ENCODE measurements around the gene RBPJL. TPM values are rescaled to one million over a fixed set of nuclear protein-coding genes. Genes with fewer than 3 reads are reported as not detected.

The RBPJL gene
- polyA plus RNA-seq, 4 donors, result 0.06 TPM; not detected in 3

DNA sequence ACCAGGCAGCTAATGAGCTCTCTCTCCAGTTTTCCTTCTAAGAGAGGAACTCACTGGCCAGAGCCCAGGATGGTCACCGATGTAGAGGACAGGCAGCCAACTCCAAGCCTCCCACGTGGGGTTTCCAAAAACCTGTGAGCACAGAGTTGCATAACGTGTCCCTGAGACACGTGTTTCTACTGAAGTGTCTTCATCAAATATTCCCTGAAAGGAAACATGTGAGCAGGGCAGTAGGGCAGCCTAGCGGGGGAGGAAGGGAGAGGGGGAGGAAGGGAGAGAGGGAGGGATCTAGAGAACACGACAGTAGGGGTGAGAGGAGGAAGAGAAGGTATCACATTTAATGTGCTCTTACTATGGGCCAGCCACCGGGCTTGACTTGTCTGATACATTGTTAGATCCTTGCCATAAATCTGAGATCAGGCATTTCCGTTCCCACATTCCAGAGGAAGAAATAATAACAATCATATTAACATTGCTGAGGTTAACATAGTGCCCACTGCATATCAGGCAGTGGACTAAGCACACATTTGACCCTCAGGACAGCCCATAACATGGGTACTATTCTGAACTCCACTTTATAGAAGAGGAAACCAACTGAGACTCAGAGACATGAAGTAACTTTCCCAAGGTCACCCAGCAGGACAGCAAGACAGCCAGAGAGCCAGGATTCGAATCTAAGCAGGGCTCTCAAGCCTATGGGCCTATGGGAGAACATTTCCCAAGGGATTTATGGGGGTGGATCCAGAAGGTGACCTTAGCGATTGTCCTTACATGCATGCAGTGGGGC is 51.8 kb downstream of the RBPJL start:
- no peak for DNase-seq (ENCODE audit: low read depth in 4 of 4, low spot score in 3 of 4)

DNA sequence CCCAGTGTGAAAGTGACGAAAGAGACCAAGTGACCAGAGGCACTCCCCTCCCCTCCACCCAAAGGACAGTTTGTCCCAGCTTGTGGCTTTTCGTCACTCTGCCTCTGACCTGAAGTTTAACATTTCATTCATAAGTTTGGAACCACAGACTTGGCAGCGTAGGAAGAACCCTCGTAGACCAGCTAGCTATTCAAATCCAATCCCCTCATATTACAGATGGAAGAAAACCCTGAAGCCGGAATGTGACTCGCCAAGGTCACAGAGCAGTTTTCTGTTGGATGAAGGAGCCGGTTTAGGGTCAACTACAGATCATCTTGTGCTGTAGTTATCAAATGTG is 52.4 kb downstream of the RBPJL start:
- no peak for DNase-seq (ENCODE audit: low read depth in 4 of 4, low spot score in 3 of 4)

DNA sequence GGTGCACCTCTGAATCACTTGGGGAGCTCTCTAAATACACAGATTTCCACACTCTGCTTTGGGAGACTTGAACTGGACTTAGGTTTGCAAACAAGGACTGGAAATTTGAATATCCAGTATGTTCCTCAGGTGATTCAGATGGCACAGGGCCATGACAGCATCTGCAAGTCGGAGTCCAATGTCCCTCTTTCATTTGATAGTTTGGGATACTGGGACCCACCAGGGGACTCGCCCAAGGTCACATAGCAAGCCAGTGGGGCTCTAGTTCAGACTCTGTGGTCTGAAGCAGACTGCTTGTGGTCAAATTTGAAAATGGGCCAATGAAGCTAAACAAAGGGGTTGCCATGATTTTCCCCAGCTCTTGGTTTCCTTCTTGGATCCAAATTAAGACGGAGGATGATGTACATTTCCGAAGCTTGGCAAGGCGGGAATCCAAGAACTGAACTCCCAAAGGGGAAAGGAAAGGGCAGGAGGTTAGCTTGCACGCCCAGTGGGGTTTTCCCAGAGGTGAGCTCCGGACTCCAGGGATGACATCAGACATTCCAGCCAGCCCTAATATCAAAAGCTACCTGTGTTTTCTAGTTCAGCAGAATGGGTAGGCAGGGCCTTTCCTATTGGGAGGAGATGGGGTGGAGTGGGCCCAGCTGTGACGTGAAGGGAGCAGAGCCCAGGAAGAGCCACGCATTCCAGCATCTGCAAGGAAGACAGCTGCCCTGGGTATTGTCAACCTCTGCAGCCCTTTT is 52.9 kb downstream of the RBPJL start:
- no peak for DNase-seq (ENCODE audit: low read depth in 4 of 4, low spot score in 3 of 4)

DNA sequence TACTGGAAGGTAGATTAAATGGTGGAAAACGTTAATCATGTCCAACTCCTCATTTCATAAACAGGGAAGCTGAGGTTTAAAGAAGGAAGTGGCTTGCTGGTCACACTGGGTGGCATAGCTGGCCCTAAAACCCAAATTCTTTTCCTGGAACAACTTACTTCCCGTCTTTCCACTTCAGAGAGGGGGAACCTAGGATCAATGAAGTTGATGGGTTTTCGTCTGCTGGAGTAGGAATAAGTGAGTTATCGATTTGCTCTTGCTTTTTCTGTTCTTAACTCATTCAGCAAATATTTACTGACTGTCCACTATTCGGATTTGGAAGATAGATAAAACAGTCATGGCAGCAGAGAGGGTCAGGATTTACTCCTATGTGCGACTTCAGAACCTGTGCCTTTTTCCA is 55.2 kb downstream of the RBPJL start:
- no peak for DNase-seq (ENCODE audit: low read depth in 4 of 4, low spot score in 3 of 4)

DNA sequence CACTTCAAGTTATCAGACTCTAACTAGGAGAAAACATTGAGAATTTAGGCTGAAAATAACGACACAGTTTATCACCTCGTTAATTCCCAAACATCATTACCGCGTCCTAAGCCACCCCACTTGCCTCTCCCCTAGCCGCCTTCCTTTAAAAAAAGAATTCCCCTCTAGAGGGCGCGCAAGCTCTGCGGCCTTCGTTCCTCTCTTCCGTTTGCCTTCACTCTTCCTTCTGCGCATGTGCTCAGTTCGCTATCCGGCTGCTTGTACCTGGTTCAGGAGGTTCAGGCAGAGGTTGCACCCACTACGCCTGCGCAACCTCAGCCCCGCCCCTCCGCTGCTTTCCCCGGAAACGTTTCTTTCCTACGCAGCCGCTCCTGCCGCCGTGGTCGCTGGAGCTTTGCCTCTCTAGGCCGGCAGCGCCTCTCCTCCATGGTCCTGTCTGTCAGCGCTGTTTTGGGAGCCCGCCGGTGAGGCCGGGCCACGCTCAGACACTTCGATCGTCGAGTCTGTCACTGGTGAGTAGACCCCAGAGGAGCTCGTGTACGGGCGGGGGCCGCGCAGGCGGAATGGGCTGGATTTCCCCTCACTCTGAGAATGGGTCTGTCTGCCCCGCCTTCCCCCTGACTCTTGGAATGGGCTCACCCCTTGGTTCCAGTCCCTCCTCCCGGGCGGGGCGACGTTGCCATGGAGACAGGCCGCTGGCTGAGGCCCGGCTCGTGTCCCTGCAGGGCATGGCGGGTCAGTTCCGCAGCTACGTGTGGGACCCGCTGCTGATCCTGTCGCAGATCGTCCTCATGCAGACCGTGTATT is 56.4 kb downstream of the RBPJL start, which contains the start of gene SYS1:
Gene SYS1 (plus strand): TSS at position 353 of the 807 bp plus-strand sequence. CDS start 376 bp downstream, at position 729.
- peak; percentile 98 for DNase-seq (ENCODE audit: low read depth in 4 of 4, low spot score in 3 of 4)

DNA sequence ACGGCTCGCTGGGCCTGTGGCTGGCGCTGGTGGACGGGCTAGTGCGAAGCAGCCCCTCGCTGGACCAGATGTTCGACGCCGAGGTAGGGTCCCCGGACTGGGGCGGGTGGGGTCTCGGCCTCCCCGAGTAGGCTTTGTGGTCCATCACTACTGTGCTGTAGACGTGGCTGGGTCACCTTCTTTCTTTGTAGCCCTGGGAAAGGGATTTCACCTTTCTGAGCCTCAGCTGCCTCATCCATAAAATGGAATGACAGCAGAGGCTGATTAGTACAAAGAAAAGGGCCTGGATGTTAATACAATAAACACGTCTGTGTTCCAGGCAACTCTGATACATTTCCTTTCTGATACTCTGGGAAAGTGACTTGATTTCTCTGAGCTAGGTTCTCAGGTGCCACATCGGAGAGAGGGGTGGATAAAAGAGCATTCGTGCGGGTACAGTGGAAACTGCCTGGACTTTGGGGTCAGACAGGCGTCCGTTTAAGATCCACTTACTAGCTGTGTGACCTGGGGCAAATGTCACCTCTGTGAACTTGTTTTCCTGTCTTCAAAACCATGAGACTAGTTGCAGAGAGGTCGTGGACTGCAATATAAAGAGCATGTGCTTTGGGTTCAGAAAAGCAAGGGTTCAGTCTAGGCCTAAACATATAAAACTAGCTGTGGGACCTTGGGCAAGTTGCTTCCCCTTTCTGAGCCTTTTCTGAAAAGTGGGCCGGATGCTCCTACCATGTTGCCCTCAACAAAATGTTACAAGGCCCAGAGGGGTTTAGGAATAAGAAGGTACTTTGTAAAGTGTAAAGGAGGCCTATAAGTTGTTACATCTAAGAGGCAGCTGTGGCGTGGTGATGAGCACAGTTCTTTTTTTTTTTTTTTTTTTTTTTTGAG is 57.2 kb downstream of the RBPJL start:
- DNase-seq (ENCODE audit: low read depth in 4 of 4, low spot score in 3 of 4), result no peak

DNA sequence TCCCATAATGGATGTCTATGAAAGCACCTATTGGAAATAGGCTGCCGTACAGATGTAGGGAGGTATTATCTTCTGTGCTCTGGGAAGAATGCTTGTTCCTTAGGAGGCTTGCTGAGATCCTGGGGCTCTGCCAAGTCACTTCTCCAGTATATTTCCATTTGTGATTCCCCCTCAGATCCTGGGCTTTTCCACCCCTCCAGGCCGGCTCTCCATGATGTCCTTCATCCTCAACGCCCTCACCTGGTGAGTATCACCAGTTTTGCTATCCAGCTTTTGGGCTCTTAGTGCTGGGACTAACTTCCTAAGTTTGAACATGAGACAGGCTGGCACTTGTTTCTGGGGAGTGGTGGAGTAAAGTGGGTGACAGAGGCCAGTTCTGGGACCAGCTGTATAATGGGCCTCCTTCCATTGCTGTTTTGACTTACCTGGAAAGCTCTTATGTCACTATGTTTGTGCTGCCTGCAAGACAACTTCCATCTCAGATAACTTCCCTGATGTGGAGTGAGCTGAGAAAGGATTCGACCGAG is 58.9 kb downstream of the RBPJL start:
- DNase-seq (ENCODE audit: low read depth in 4 of 4, low spot score in 3 of 4), result no peak

DNA sequence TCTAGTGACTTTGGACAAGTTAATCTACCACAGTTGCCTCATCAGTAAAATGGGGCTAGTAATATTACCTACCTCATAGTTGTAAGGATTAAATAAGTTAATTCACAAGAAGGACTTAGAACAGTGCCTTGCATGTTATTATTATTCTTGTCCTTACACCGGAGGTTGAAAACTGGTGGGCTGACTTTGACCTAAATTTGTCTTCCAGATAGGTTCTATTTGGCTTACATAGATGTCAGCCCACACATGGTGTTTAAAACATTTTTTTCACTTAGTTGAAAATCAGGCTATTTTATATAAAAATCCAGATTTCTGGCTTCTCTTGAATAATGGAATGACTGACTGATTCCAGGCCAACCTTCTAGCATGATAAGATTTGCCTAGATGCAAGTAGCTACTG is 59.6 kb downstream of the RBPJL start:
- DNase-seq (ENCODE audit: low read depth in 4 of 4, low spot score in 3 of 4), result no peak

DNA sequence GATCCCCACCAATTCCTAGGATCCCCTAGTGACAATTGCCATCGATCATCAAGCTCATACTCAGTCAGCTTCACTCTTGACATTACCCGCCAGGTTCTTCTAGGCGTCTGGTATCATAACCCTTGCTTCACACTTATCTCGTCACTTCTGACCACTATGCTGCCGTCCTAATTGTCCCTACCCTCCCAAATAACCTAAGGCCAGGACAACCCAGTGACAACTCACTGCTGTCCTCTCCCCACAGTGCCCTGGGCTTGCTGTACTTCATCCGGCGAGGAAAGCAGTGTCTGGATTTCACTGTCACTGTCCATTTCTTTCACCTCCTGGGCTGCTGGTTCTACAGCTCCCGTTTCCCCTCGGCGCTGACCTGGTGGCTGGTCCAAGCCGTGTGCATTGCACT is 60.0 kb downstream of the RBPJL start:
- no peak for DNase-seq (ENCODE audit: low read depth in 4 of 4, low spot score in 3 of 4)

DNA sequence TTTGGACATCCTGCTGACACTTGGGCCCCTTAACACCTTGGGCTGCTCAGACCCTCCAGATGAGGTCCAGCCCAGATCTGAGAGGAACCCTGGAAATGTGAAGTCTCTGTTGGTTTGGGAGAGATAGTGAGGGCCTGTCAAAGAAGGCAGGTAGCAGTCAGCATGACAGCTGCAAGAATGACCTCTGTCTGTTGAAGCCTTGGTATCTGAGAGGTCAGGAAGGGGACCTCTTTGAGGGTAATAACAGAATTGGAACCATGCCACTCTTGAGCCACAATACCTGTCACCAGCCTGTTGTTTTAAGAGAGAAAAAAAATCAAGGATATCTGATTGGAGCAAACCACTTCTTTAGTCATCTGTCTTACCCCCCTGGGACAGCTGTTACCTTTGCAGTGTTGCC is 60.5 kb downstream of the RBPJL start:
- DNase-seq (ENCODE audit: low read depth in 4 of 4, low spot score in 3 of 4), result no peak

Other genes starting within 250 kb of the RBPJL start
- under 1 TPM; 0.37 to 0.57 (median 0.51) TPM for gene KCNS1, start 205.7 kb upstream of the RBPJL start, polyA plus RNA-seq (ENCODE audit: insufficient read length in 4 of 4)
- gene WFDC5, start 191.7 kb upstream of the RBPJL start, polyA plus RNA-seq (ENCODE audit: insufficient read length in 4 of 4), result not detected
- under 1 TPM in 1 of 4 donors, not detected in 3; 0.06 TPM for gene WFDC12, start 182.4 kb upstream of the RBPJL start, polyA plus RNA-seq (ENCODE audit: insufficient read length in 4 of 4)
- not detected for gene PI3, start 131.9 kb upstream of the RBPJL start, polyA plus RNA-seq (ENCODE audit: insufficient read length in 4 of 4)
- gene SEMG1, start 99.8 kb upstream of the RBPJL start, polyA plus RNA-seq (ENCODE audit: insufficient read length in 4 of 4), result not detected
- under 1 TPM in 1 of 4 donors, not detected in 3; 0.08 TPM for gene SEMG2, start 85.5 kb upstream of the RBPJL start, polyA plus RNA-seq (ENCODE audit: insufficient read length in 4 of 4)
- gene SLPI, start 52.3 kb upstream of the RBPJL start, polyA plus RNA-seq (ENCODE audit: insufficient read length in 4 of 4), result under 1 TPM in 3 of 4 donors, not detected in 1; 0.26 to 0.34 (median 0.26) TPM
- gene MATN4, start 1.5 kb downstream of the RBPJL start, polyA plus RNA-seq (ENCODE audit: insufficient read length in 4 of 4), result under 1 TPM; 0.20 to 0.58 (median 0.40) TPM
- 100 to 1,000 TPM; 168 to 196 (median 184) TPM for gene SDC4, start 41.6 kb downstream of the RBPJL start, polyA plus RNA-seq (ENCODE audit: insufficient read length in 4 of 4)
- 10 to 100 TPM; 35.4 to 38.0 (median 35.6) TPM for gene SYS1, start 56.3 kb downstream of the RBPJL start, polyA plus RNA-seq (ENCODE audit: insufficient read length in 4 of 4)
- gene TP53TG5, start 71.5 kb downstream of the RBPJL start, polyA plus RNA-seq (ENCODE audit: insufficient read length in 4 of 4), result 1 to 10 TPM in 2 of 4 donors, under 1 TPM in 2; 0.94 to 1.6 (median 1.2) TPM
- 10 to 100 TPM; 24.7 to 29.7 (median 26.3) TPM for gene DBNDD2, start 101.4 kb downstream of the RBPJL start, polyA plus RNA-seq (ENCODE audit: insufficient read length in 4 of 4)
- 100 to 1,000 TPM in 3 of 4 donors, 10 to 100 TPM in 1; 97.4 to 105 (median 103) TPM for gene PIGT, start 109.3 kb downstream of the RBPJL start, polyA plus RNA-seq (ENCODE audit: insufficient read length in 4 of 4)
- gene WFDC2, start 162.9 kb downstream of the RBPJL start, polyA plus RNA-seq (ENCODE audit: insufficient read length in 4 of 4), result 100 to 1,000 TPM; 171 to 224 (median 204) TPM
- not detected for gene SPINT3, start 208.8 kb downstream of the RBPJL start, polyA plus RNA-seq (ENCODE audit: insufficient read length in 4 of 4)
- gene WFDC6, start 232.6 kb downstream of the RBPJL start, polyA plus RNA-seq (ENCODE audit: insufficient read length in 4 of 4), result not detected
- gene EPPIN, start 240.6 kb downstream of the RBPJL start, polyA plus RNA-seq (ENCODE audit: insufficient read length in 4 of 4), result under 1 TPM; 0.12 to 0.36 (median 0.16) TPM

Measured in right renal pelvis (tissue), 4 donors.